ENCODE measurements around the gene TNS4.

The TNS4 gene

DNA sequence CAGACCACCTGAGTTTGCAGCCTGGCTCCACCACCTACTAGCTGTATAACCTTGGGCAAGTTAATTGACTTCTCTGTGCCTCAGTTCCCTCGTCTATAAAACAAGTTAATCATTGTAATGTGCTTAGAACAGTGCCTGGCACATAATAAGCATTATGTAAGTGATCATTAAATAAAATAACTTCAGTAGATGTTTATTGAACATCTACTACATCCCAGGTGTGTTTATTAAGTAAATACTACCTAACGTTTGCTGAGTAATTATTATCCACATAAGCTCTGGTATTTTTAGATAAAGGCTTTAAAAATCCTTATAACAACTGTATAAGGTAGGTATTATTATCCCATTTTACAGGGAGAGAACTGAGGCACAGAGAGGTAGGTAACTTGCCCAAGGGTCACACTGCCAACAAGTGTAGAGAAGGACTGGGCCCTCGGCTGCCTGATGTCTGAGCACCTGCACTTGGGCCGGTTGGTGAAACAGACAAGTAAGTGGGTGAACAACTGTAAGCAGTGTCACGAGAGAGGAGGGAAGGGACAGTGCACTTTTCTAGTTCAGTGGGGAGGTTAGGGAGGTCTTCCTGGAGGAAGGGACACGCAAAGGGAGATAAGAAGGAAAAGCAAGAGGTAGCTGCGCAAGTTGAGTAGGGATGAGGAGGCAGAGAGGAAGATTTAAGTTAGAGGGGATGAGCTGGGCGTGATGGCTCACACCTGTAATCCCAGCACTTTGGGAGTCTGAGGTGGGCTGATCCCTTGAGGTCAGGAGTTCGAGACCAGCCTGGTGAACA, 4.6 kb downstream of the TNS4 start:
- in situ Hi-C loops (cut with HindIII; ENCODE audit: low sequenced_read_pairs), result no loop called here

DNA sequence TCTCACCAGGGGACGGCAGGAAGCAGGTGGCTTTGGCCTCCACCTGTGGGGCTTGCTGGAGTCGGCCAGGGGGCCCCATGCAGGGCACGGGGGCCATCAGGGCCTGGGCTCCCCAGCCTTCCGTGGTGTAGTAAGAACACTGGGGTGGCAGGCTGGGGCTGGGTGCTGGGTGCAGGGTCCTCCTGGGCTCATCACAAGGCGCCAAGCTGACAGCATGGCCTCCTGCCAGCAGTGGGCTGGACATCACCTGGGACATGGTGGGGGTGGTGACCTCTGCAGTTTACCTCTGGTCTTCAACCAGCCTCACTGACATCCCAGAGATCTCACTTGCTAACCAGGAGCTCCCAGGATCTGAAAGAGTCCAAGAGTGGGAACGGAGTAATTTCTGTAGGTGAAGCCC, 5.3 kb downstream of the TNS4 start:
- in situ Hi-C loops (cut with HindIII; ENCODE audit: low sequenced_read_pairs), result no loop called here

GRCh38 chr17:40495140-40495539, 6.3 kb downstream of the TNS4 start:
- in situ Hi-C loops (cut with HindIII; ENCODE audit: low sequenced_read_pairs), result no loop called here

- in situ Hi-C loops (cut with HindIII; ENCODE audit: low sequenced_read_pairs), result no loop called here
Measured at GRCh38 chr17:40493697-40494096, 7.7 kb downstream of the TNS4 start.

DNA sequence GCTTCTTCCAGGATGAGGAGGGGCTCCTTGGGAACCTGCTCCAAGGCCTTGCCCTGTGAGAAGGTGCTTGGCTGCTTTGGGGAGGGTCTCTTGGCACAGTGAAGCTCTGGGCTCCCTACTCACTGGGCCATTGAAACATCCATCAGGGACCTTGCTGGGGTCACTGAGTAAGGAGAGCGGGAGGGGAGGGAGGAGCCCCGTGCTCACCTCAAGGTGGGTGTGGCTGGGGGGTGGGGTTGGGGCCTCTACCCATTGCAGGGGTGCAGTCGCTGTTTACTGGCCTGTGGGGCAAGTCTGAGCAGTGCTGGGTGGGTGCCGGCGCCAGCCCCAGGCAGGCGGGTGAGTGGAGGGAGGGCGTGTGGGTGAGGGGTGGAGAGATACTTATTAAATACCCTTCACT, 9.9 kb downstream of the TNS4 start:
- in situ Hi-C loops (cut with HindIII; ENCODE audit: low sequenced_read_pairs), result no loop called here

DNA sequence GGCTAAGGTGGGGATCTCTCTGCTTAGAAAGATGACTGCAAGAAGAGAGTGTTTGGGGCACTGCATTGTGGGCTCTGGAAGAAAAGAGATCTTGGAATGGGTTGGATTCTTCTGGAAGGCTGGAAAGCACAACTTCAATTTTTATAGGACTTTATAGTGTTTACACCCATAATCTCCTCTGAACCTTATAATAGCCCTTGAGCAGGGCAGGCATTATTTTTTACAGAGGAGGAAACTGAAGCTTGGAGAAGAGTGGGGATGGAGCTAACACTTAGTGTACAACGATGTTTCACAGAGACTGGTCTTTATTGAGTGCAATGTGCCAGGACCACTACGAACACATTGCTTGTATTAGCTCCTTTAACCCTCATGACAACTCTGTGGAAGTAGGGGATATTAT, 10.4 kb downstream of the TNS4 start:
- in situ Hi-C loops (cut with HindIII; ENCODE audit: low sequenced_read_pairs), result no loop called here

GRCh38 chr17:40490289-40490853, 11.1 kb downstream of the TNS4 start:
- in situ Hi-C loops (cut with HindIII; ENCODE audit: low sequenced_read_pairs), result no loop called here

- in situ Hi-C loops (cut with HindIII; ENCODE audit: low sequenced_read_pairs), result no loop called here
Measured at GRCh38 chr17:40487371-40488020, 13.9 kb downstream of the TNS4 start.

GRCh38 chr17:40486522-40487370, 14.7 kb downstream of the TNS4 start:
- in situ Hi-C loops (cut with HindIII; ENCODE audit: low sequenced_read_pairs), result no loop called here

DNA sequence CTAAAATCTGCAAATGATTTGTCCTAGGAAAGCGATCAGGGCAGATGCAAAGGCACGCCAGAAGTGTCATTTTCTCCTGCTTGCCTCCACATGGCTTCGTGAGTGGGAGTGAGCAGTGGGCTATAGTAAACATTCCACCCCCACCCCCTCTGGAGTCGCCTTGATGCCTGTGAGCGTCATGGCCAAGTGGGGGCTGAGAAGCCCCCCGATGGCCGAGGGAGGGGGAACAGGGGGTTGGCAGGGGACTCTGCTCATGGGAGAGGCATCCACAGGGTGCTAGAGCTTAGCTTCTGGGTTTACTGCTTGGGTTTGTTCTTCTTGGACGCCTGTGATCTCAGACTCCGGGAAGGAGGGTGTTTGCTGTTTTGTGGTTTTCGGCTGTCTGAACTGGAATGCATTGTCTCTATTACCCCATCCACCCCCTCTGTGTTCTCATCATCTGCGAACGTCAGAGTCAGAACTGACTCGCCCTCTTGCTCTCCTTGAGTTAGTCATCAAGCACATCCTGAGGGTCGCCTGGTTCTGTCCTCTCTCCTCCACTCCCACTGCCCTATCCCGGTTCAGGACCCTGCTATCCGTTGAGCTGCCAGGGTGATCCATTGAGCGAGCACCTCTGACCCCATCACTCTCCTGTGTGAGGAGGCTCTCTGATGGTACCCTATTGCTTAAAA, 15.4 kb downstream of the TNS4 start:
- in situ Hi-C loops (cut with HindIII; ENCODE audit: low sequenced_read_pairs), result no loop called here

DNA sequence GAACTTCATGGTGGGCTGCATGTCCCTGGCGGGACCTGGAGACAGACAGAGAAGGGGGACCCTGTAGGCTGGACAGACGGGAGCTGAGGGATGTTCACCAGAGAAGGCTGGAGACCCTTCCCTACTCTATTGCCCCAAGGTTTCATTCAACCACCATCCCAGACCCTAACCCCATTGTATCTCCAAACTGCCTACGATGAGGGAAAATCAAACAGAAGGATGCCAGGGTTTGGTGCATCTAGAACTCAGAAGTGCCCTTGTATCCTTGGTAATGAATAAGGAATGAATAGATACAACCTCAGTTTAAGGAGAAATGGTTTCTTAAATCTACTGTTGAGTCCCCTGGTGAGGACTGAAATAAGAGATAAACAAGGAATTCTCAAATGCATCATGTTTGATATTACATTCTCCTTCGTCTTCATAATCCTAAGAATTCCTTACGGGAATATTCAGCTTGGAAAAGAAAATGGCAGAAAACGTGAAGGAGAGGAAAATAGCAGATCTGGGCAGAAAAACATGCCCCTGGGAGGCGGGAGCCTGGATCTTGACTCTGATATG, 16.4 kb downstream of the TNS4 start:
- in situ Hi-C loops (cut with HindIII; ENCODE audit: low sequenced_read_pairs), result no loop called here

DNA sequence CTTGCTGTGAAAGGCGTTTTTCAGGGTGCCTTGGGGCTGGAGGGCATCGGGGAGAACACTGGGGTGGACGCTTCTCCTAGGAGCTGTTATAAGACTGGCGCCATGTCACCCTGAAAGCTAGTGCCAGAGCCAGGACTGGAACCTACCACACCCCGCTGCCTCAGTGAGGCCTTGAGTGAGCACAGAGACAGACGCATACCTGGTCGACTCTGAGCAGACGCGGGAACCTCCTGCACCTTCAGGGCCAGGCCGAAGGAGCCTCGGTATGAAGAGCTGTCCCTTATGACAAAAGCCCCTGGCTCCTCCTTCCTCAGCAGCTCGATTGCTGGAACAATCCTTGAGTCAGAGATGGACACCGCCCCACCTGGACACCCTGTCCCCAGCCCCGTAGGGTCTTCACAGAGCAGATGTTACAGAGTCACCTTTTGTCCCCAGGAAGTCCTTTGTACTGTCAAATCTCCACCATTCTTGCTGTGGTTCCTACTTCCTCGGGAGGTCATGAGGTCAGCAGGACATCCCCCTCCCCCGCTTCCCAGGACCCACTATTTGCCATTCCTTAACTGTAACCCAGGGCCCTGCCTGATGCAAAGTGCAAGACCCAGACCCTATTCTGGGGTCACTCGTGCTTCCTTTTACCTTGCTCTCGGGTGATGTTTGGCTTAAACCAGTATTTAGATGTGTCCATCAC, 17.0 kb downstream of the TNS4 start:
- in situ Hi-C loops (cut with HindIII; ENCODE audit: low sequenced_read_pairs), result no loop called here

- in situ Hi-C loops (cut with HindIII; ENCODE audit: low sequenced_read_pairs), result no loop called here
Measured at GRCh38 chr17:40483679-40484078, 17.7 kb downstream of the TNS4 start.

- in situ Hi-C loops (cut with HindIII; ENCODE audit: low sequenced_read_pairs), result no loop called here
Measured at GRCh38 chr17:40482722-40483121, 18.7 kb downstream of the TNS4 start.

DNA sequence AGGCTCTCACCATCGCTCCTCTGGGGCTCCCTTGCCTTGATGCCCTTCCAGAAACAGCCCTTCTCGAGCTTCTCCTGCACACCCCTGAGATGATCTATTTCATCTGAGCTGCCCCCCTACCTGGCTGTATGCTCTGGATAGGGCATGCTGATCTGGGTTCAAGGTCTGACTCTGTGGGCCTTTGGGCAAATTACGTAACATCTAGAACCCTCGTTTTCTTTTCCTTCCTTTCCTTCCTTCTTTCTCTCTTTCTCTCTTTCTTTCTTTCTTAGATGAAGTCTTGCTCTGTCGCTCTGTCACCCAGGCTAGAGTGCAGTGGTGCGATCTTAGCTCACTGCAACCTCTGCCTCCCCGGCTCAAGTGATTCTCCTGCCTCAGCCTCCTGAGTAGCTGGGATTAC, 20.3 kb downstream of the TNS4 start:
- in situ Hi-C loops (cut with HindIII; ENCODE audit: low sequenced_read_pairs), result no loop called here

- in situ Hi-C loops (cut with HindIII; ENCODE audit: low sequenced_read_pairs), result no loop called here
Measured at GRCh38 chr17:40480501-40481003, 20.9 kb downstream of the TNS4 start.

DNA sequence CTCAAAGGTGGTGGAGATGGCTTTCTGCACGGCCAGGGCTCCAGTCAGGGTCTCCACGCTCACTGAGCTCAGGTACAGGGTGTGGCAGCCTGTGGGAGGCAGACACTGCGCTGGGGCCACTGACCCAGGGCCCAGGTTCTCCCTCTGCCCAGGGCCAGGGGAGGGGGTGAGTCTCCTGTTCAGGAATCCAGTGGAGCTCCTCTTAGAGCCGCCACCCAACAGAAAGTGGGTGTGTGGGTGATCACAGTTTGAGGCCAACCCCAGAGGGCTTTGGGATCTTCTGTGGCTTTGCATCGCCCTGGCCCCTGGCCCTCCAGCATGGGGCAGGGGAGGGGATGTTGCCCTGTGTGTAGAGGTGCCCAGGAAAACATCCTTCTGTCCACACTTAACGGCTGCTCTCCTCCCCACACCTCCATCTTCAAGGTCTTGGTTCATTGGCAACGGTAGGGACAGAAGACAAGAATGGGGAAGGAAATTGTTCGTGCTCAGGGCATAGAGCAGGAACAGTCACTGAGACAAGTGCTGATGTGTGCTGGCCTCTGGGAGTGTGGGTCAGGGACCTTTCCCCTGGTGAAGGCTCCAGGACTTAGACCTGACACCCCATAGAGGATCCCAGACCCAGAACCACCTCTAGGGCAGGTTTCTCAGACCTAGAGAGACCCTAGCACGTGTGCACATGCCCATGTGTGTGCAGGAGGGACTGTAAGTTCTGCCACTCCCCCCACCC, 21.5 kb downstream of the TNS4 start:
- in situ Hi-C loops (cut with HindIII; ENCODE audit: low sequenced_read_pairs), result no loop called here

DNA sequence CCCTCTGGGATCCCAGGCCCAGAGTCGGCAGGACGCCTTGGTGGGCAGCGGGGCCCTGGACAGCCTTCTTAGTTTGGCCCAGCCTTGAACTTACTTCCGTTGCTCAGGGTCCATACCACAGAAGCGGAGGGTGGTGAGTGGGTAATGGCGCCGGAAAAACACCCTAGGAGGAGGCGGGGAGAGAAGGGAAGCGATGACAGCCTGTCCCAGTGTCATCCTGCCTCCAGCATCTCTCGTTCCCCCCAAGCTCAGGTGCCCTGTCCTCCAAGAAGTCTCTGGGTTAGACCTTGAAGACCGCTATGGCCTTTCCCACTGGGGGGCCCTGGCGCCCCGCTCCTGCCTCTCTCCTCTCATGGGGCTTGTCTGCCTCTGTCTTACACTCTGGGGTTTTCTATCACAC, 22.9 kb downstream of the TNS4 start:
- in situ Hi-C loops (cut with HindIII; ENCODE audit: low sequenced_read_pairs), result no loop called here

- in situ Hi-C loops (cut with HindIII; ENCODE audit: low sequenced_read_pairs), result no loop called here
Measured at GRCh38 chr17:40477796-40478195, 23.6 kb downstream of the TNS4 start.
